ENCODE results near the gene LETMD1.
"Not testable (repeated sequence)": the region's sequence is repeated elsewhere in the genome, so short reads cannot be mapped to it uniquely, and the experiment has no call there.

Gene LETMD1, protein sequence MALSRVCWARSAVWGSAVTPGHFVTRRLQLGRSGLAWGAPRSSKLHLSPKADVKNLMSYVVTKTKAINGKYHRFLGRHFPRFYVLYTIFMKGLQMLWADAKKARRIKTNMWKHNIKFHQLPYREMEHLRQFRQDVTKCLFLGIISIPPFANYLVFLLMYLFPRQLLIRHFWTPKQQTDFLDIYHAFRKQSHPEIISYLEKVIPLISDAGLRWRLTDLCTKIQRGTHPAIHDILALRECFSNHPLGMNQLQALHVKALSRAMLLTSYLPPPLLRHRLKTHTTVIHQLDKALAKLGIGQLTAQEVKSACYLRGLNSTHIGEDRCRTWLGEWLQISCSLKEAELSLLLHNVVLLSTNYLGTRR

DNA sequence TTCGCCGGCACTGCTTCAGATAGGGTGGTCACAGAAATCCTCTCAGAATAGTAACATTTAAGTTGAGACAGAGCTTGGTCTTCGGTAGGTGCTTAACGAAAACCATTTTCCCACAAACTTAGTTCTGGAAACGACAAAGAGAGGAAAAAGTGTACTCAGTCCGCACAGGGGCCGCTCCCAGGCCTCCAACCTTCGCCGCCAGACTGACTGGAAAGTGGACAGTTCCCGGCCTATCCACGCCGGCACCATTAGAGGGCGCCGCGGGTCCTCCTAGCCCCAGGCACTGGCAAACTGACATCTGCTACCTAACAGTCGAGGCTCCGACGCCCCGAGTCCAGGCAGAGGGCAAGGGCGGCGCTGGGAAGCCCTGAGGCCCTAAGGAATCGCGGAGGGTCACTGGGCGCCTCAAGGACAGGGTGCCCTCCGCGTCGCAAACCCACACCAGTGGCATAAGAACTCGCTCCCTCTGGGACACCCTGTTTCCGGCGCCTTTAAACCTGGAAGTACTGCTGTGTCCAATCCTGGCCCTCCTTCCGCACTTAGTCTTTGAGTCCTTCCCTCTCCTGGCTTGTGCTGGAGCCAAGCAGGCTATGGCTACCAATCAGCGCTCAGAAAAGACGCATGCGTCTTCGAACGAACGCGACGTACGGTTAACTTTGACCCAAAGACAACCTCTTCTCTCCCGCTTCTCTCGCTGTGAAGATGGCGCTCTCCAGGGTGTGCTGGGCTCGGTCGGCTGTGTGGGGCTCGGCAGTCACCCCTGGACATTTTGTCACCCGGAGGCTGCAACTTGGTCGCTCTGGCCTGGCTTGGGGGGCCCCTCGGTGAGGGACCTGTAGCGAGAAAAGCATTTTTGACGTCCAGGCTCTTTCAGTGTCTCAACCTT lies at the start of gene LETMD1:
TSS of gene LETMD1 (plus strand) at position 673 of the 886 bp plus-strand sequence. CDS start at position 703, 30 bp downstream.
- TF ChIP-seq POLR2A (IDR thresholded peaks at IDR 0.05; ENCODE audit: low read depth, low read length) = peak; percentile 47
- peak; percentile 96 for FAIRE-seq

DNA sequence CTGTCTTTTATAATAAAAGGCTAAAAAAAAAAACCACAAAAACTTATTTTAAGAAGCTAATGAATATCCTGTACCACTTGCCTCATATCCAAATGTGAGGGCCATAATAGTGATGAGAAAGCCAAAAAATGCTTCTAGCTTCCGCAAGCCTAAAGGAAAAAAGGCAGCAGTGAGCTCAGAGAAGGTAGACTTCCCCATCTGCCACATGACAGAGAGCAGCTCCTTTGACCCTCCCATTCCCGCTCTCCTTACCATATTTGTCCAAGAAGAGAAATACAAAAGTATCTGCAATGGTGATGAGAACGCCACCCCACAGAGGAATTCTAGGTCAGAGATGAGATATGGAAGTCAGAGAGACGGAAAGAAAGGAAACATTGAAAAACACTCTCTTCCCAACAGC lies 49.0 kb upstream of the LETMD1 start:
- DNase-seq (ENCODE audit: insufficient read length, low spot score) = no peak
- FAIRE-seq = no peak
- TF ChIP-seq POLR2A (IDR thresholded peaks at IDR 0.05; ENCODE audit: low read depth, low read length) = no peak

More for the DNA sequence above, at the start of gene LETMD1:
- DNase-seq (ENCODE audit: insufficient read length, low spot score) = peak; percentile 93

DNA sequence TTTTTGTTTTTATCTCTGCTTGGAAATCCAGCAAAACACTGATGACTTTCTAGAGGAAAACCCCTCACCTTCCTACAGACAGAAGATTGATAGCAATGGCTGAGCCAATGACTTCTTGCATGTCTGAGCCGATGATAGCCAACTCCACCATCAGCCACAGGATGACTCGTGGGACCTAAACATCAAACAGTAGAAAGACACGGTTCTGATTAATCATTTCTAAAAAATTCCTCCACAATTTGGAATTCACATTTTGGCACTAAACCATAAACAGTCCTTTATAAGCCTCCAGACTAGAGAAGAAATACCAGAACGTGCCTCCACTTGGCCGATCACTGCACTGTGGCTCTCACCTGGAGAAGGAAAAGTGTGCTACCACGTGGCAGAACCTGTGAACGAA lies 47.9 kb upstream of the LETMD1 start:
- no peak for FAIRE-seq
- DNase-seq (ENCODE audit: insufficient read length, low spot score) = peak; percentile 59
- TF ChIP-seq POLR2A (IDR thresholded peaks at IDR 0.05; ENCODE audit: low read depth, low read length) = no peak

DNA sequence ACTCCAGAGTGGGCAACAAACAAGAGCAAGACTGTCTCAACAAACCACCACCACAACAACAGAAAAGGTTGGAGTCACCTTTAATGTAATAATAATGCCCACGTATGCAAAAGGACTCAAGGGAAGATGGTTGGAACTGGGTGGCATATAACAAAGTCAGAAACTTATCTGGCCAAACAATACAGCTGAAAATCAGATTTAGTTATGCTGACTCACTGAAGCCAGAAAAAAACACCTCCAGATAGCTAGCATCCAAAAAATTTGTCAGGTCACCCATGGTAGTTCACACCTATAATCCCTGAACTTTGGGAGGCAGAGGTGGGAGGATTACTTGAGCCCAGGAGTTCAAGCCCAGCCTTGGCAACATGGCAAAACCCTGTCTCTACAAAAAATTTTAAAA lies 46.3 kb upstream of the LETMD1 start:
- DNase-seq (ENCODE audit: insufficient read length, low spot score) (no peak), FAIRE-seq (no peak)
- TF ChIP-seq POLR2A (IDR thresholded peaks at IDR 0.05; ENCODE audit: low read depth, low read length) = no peak

DNA sequence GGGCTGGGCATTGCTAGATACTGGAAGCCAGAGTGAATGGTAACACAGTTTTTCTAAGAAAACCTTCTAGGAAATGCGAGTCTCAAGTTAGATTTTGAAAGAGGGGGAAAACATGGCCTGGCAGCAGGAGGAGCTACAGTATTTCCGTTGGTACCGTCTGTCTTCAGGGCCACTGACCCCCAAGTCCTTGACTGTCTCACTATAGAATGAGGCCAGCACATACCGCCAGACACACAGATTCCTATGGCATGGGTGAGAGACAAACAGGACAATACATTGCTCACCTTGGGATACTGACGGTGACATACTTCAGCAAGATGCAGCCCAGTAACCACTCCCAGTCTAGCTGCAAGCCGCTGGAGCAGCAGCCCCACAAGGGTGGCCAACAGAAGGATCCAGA lies 43.6 kb upstream of the LETMD1 start:
- DNase-seq (ENCODE audit: insufficient read length, low spot score) (no peak), FAIRE-seq (no peak)
- no peak for TF ChIP-seq POLR2A (IDR thresholded peaks at IDR 0.05; ENCODE audit: low read depth, low read length)

DNA sequence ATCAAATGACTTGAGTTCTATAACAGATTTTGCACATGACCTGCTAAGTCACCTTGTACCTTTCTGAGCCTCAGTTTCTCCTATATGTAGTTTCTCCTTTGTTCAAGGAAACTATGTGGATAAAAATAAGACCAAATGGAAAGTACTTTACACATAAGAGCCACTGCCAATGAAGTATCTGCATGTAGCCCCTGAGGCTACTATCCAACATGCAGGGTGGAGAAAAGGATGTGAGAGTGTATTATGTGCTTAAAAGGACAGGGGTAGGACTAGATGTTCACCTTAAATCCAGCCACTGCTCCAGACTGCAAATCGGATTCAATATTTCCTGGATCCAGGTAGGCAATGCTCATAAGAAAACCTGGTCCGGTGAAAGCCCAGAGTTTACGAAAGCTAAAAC lies 43.1 kb upstream of the LETMD1 start:
- no peak for TF ChIP-seq POLR2A (IDR thresholded peaks at IDR 0.05; ENCODE audit: low read depth, low read length)
- DNase-seq (ENCODE audit: insufficient read length, low spot score) (no peak), FAIRE-seq (no peak)

DNA sequence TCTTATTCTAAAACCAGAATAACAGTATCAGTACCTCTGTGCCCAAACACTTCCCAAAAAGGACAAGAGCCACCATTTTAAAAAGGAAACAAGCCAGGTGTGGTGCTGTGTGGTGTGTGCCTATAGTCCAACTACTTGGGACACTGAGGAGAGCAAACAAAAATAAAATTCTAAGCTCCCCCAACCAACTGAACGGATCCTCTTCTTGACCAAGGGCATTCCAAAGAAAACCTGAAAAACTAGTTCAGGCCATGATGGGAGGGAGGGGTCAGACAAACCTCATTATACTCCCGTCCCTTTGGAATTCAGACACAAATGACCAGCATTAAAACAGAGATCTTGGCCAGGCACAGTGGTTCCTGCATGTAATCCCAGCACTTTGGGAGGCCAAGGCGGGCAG lies 42.5 kb upstream of the LETMD1 start:
- no peak for FAIRE-seq

DNA sequence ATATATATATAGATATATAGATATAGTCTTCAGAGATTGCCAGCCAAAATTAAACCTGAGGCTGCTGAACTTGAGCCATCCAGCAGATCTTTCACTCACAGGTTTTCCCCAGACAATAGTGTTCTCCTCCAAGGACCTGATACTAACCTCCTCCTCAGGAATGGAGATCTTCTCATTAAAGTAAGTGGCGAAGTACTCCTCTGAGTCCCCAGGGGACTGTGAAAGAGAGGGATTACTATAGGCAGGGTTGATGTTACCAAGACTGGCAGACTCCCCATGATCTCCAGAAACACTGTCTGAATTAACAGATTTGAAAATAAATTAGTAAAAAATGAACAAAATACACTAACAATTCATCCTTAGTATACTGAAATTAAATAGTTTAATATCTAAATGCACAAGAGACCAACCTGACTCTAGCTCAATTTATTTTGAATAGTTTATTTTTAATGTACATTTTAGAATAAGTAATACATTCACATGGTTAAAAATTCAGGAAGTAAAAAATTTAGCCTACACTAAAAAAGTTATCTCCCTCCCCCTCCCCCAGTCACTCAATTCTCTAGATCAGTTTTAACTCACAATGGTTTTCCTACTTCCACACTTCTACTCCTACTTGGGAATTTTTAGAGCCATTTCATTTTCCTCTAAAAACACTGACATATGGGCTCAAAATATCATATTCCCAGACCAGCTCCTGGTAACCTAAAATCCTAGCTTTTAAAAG lies 39.6 kb upstream of the LETMD1 start:
- no peak for FAIRE-seq

More for the DNA sequence above, 42.5 kb upstream of the LETMD1 start:
- no peak for DNase-seq (ENCODE audit: insufficient read length, low spot score)
- TF ChIP-seq POLR2A (IDR thresholded peaks at IDR 0.05; ENCODE audit: low read depth, low read length) = no peak

DNA sequence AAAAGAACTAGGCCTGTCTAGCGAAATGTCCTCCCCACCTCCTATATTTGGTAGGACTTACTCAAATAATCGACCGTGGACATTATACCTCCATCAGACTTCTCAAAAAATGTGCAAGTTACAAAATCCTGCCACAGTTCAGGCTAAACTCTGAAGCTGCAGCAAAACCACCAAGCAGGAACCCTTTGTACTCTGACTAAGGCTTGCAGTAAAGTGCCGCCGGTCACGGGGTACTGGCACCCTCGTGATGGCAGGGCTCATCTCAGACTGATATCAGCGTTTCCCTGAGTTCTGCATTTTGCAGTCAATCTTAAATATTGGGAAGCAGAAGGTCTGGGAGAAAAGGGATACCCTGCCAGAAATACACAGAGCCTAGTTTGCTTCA lies 39.1 kb upstream of the LETMD1 start:
- no peak for FAIRE-seq

More for the DNA sequence above, 39.6 kb upstream of the LETMD1 start:
- no peak for TF ChIP-seq POLR2A (IDR thresholded peaks at IDR 0.05; ENCODE audit: low read depth, low read length)
- no peak for DNase-seq (ENCODE audit: insufficient read length, low spot score)

DNA sequence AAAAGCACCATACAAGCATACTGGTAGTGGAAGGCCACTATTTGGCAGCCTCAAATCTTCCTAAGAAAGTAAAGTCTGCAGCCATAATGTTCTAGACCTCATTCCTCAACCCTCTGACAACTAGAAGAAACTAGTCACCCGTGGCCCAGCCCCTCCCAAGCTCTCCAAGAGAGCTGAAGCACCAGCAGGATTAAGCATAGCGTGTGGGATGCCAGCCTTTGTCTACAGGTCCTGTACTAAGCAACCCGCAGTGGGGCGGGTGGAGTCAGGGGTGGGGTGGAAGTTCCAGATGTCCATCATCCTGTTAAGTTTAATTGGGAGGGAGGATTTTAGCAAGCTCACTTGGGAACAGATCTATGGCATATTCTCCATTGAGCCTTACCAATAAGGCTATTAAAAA lies 36.2 kb upstream of the LETMD1 start:
- DNase-seq (ENCODE audit: insufficient read length, low spot score) (no peak), FAIRE-seq (no peak)

More for the DNA sequence above, 39.1 kb upstream of the LETMD1 start:
- no peak for TF ChIP-seq POLR2A (IDR thresholded peaks at IDR 0.05; ENCODE audit: low read depth, low read length)
- DNase-seq (ENCODE audit: insufficient read length, low spot score) = no peak

DNA sequence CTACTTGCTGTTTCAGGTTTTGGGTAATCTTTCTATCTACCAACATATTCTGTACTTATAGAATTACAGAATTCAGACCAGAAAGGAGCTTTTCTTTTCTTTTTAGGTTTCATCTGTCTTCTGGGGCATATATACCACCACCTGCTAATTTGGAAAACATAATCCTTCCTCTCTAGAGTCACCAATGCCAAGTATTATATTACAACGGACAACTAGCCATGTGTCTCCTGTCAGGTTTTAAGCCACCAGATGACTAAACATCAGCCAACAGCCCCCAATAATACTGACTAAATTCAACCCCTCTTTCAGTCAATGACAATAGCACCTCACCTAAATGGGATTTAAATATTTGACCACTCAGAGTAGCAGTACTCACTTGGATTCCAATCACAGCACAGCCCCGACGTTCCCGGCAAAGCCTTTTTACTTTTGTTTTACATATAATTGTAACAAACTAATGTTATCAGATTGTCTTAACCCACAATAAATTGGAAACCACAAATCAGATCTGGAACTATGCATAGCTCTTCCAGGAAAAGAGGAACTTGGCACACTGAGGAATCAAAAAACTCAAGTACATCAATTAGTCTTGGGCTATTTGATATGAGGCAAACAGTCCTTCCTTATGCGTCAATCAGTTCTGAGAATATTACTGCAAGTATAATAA lies 35.4 kb upstream of the LETMD1 start:
- TF ChIP-seq POLR2A (IDR thresholded peaks at IDR 0.05; ENCODE audit: low read depth, low read length) = no peak
- DNase-seq (ENCODE audit: insufficient read length, low spot score) (no peak), FAIRE-seq (no peak)

More for the DNA sequence above, 36.2 kb upstream of the LETMD1 start:
- TF ChIP-seq POLR2A (IDR thresholded peaks at IDR 0.05; ENCODE audit: low read depth, low read length) = no peak

DNA sequence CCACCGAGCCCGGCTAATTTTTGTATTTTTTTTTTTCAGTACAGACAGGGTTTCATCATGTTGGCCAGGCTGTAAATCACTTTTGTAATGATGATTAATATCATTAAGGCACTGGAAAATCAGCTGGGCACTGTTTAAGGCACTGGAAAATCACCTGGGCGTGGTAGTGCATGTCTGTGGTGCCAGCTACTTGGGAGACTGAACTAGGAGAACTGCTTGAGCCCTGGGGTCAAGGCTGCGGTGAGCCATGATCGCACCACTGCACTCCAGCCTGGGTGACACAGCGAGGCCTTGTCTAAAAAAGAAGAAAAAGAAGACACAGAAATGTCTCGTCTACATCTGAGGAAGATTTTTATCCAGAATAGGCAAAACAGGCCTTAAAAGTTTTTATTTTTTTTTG lies 34.7 kb upstream of the LETMD1 start:
- no peak for FAIRE-seq

DNA sequence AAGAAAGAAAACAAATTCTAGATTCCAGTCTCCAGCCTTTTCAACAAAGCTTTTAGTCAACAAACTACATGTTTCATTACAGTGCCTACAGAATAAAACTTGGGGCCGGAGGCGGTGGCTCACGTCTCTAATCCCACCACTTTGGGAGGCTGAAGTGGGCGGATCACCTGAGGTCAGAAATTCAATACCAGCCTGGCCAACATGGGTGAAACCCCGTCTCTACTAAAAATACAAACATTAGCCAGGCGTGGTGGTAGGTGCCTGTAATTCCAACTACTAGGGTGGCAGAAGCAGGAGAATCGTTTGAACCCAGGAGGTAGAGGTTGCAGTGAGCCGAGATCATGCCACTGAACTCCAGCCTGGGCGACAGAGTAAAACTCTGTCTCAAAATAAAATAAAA lies 33.7 kb upstream of the LETMD1 start:
- not testable (repeated sequence) for DNase-seq (ENCODE audit: insufficient read length, low spot score); FAIRE-seq

More for the DNA sequence above, 34.7 kb upstream of the LETMD1 start:
- no peak for TF ChIP-seq POLR2A (IDR thresholded peaks at IDR 0.05; ENCODE audit: low read depth, low read length)
- DNase-seq (ENCODE audit: insufficient read length, low spot score) = no peak
